Colonic mucosa (tissue), 4 donors: Measurements from ENCODE around the gene COX7B. TPM values are rescaled to one million over a fixed set of nuclear protein-coding genes. Genes with fewer than 3 reads are reported as not detected.

Experiments
- DNase-seq: peaks from one replicate; pipeline ENCODE4 v3.0.0-alpha.2; 2020
- H3K27ac ChIP-seq: fragments of 200-600 bp; one replicate; pipeline ENCODE4 v1.8.0; 2021
- H3K27me3 ChIP-seq: fragments of 200-600 bp; one replicate; pipeline ENCODE4 v1.8.0; 2021
- H3K36me3 ChIP-seq: fragments of 200-600 bp; one replicate; pipeline ENCODE4 v1.8.0; 2021
- H3K4me1 ChIP-seq: fragments of 200-600 bp; one replicate; pipeline ENCODE4 v1.8.0; 2021; ENCODE audit warnings: mild to moderate bottlenecking
- H3K4me3 ChIP-seq: fragments of 200-600 bp; one replicate; pipeline ENCODE4 v1.8.0; 2021
- H3K9ac ChIP-seq, 2 donors: one replicate each; pipeline ENCODE4 v1.7.0; 2013; ENCODE audit warnings: control low read depth in 2 of 2, low read depth in 2 of 2, low read length in 2 of 2
- H3K9me3 ChIP-seq: fragments of 200-600 bp; one replicate; pipeline ENCODE4 v1.8.0; 2021
- CTCF ChIP-seq: fragments of 200-600 bp; IDR thresholded peaks from one replicate; pipeline ENCODE4 v1.8.0; 2022; ENCODE audit warnings: antibody characterized with exemption, mild to moderate bottlenecking
- intact Hi-C: fragments of 100-400 bp; cut with DNase I; formaldehyde crosslinking; loops from one replicate; pipeline ENCODE4 v1.14.1; 2022
- total RNA-seq, 2 donors: library from RNA; stranded (reverse); fragmentation: NEBNext Ultra II Directional in 1 of 2; extraction: Animal tissue kit (Norgen Biotek cat#: 25700) in 1 of 2; gene quantifications; one replicate each; pipeline ENCODE4 v1.2.1, GENCODE V29; 2021
- donor health status: healthy.
- donor health status: DM: no; HTN: no; CAD: no.
- donor health status: DM: no; HTN: no; CAD: no.

COX7B gene
- total RNA-seq, 2 donors from 2014 or later: 485 to 517 TPM

GRCh38 chrX:77946571-77946970 is 47.3 kb downstream of the COX7B start:
- H3K4me1 ChIP-seq: no peaks in the 10 kb centered on the region
- H3K27me3 ChIP-seq: no peaks in the 10 kb centered on the region
- no peak for TF ChIP-seq CTCF
- H3K4me3 ChIP-seq: no peak overlapping the region
- no peaks in the 10 kb centered on the region for H3K9me3 ChIP-seq
- DNase-seq: no peak
- H3K9ac ChIP-seq: no peak overlapping the region
- no peak overlapping the region for H3K27ac ChIP-seq
- no peaks in the 10 kb centered on the region for H3K36me3 ChIP-seq
- intact Hi-C loops: no loop called here

- Histone ChIP-seq H3K9me3 (no peaks in the 10 kb centered on the region), H3K4me3 (no peak overlapping the region), H3K27me3 (peaks cover 4% of the 10 kb centered on the region), H3K4me1 (no peaks in the 10 kb centered on the region), H3K36me3 (no peaks in the 10 kb centered on the region), H3K9ac (no peak overlapping the region), H3K27ac (no peak overlapping the region)
- intact Hi-C loops: no loop called here
- no peak for DNase-seq
- no peak for TF ChIP-seq CTCF
Observed at GRCh38 chrX:77949840-77950239, 50.6 kb downstream of the COX7B start.

- Histone ChIP-seq H3K27me3 (peaks cover 4% of the 10 kb centered on the region), H3K27ac (no peak overlapping the region), H3K36me3 (no peaks in the 10 kb centered on the region), H3K9ac (no peak overlapping the region), H3K4me1 (no peaks in the 10 kb centered on the region), H3K9me3 (no peaks in the 10 kb centered on the region), H3K4me3 (no peak overlapping the region)
- intact Hi-C loops: no loop called here
- no peak for TF ChIP-seq CTCF
- no peak for DNase-seq
Observed at GRCh38 chrX:77952173-77952572, 52.9 kb downstream of the COX7B start.

- Histone ChIP-seq H3K9me3 (no peaks in the 10 kb centered on the region), H3K27ac (no peak overlapping the region), H3K4me1 (no peaks in the 10 kb centered on the region), H3K4me3 (no peak overlapping the region), H3K9ac (no peak overlapping the region), H3K27me3 (peaks cover 4% of the 10 kb centered on the region), H3K36me3 (no peaks in the 10 kb centered on the region)
- intact Hi-C loops: no loop called here
- DNase-seq: no peak
- TF ChIP-seq CTCF: no peak
Observed at GRCh38 chrX:77953302-77953701, 54.0 kb downstream of the COX7B start.

GRCh38 chrX:77953708-77954107 is 54.4 kb downstream of the COX7B start:
- H3K27me3 ChIP-seq: peaks cover 4% of the 10 kb centered on the region
- H3K27ac ChIP-seq: no peak overlapping the region
- no peaks in the 10 kb centered on the region for H3K9me3 ChIP-seq
- H3K4me1 ChIP-seq: no peaks in the 10 kb centered on the region
- no peaks in the 10 kb centered on the region for H3K36me3 ChIP-seq
- no peak for TF ChIP-seq CTCF
- H3K9ac ChIP-seq: no peak overlapping the region
- no peak overlapping the region for H3K4me3 ChIP-seq
- no peak for DNase-seq
- intact Hi-C loops: no loop called here

Other genes starting within 250 kb of the COX7B start
- gene ATRX, start 113.3 kb upstream of the COX7B start, total RNA-seq: 10 to 100 TPM; 44.2 to 57.0 TPM
- 10 to 100 TPM; 55.8 to 58.0 TPM for gene MAGT1, start 4.0 kb upstream of the COX7B start, total RNA-seq
- 10 to 100 TPM in 1 of 2 donors, 1 to 10 TPM in 1; 8.3 to 11.8 TPM for gene ATP7A, start 11.2 kb downstream of the COX7B start, total RNA-seq
- under 1 TPM in 1 of 2 donors, not detected in 1; 0.77 TPM for gene PGAM4, start 70.2 kb downstream of the COX7B start, total RNA-seq
- 100 to 1,000 TPM; 500 to 706 TPM for gene PGK1, start 204.8 kb downstream of the COX7B start, total RNA-seq
- 1 to 10 TPM; 5.8 to 6.3 TPM for gene TAF9B, start 240.2 kb downstream of the COX7B start, total RNA-seq